Measurements from ENCODE around the gene RANBP17. TPM values are rescaled to one million over a fixed set of nuclear protein-coding genes. Genes with fewer than 3 reads are reported as not detected.

Gene RANBP17
- total RNA-seq, 4 donors from 2014 or later, result 10.2 to 13.8 (median 10.9) TPM

DNA sequence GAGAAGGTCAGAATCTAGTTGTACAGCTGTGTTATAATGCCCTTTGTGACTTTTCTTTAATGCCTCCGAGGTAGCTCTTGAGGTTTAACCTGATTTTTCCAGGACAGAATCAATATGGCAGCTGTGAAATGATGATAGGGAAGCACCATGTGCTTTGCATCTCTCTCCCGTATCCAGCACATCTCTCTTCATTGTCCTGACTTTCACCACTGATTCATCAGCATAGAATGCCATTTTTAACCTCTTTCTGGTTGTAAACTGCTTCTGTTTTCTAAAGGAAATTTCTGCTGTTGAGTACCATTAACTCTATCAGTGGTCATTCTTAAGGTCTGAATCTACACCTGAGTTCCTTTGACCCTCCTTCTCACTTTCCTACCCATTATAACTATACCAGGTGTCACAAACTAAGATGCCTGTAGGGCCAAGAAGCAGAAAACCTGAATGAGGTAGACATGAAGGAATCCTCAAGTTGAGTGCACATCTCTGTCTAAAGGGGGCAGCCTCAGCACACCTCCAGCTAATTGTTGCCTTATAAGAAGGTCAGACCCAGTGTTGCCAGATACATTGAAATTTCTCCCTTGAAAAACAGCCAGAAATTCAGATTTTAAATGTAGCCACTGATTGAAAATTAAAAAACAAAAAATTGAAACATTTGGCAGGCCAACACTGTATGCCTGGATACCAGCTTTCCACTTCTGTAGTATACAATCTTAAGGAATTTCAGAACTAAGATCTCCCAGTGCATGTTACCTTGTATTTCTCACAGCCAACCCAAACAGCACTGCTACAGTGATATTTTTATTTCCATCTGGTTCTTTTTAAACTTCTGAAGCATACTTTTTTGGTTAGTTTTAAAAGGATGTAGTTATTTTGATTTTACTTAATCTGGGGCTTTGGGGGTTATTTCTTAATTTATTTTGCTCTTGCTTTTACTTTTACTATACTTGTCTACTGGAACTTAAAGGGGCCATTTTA, 411.5 kb downstream of the RANBP17 start:
- Histone ChIP-seq H3K4me3 (no peak overlapping the region), H3K27ac (no peak overlapping the region), H3K27me3 (no peaks in the 10 kb centered on the region), H3K9me3 (no peaks in the 10 kb centered on the region), H3K4me1 (no peaks in the 10 kb centered on the region), H3K36me3 (no peaks in the 10 kb centered on the region)
- in situ Hi-C loops (cut with MboI; ENCODE audit: low pct_ligation_motif_present in 1 of 4, low pct_unique_long_range_greater_than_20kb in 1 of 4, low sequenced_read_pairs in 3 of 4), result no loop called here
- TF ChIP-seq, protein P1, sequence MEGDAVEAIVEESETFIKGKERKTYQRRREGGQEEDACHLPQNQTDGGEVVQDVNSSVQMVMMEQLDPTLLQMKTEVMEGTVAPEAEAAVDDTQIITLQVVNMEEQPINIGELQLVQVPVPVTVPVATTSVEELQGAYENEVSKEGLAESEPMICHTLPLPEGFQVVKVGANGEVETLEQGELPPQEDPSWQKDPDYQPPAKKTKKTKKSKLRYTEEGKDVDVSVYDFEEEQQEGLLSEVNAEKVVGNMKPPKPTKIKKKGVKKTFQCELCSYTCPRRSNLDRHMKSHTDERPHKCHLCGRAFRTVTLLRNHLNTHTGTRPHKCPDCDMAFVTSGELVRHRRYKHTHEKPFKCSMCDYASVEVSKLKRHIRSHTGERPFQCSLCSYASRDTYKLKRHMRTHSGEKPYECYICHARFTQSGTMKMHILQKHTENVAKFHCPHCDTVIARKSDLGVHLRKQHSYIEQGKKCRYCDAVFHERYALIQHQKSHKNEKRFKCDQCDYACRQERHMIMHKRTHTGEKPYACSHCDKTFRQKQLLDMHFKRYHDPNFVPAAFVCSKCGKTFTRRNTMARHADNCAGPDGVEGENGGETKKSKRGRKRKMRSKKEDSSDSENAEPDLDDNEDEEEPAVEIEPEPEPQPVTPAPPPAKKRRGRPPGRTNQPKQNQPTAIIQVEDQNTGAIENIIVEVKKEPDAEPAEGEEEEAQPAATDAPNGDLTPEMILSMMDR (IDR thresholded peaks at IDR 0.05), result peak in 1 of 5 experiments; percentile 6
- no peak for TF ChIP-seq EP300 (IDR thresholded peaks at IDR 0.05; ENCODE audit: low read depth)
- intact Hi-C loops (cut with DNase I; ENCODE audit: low total_unique reads), result no loop called here
- no peak for DNase-seq
- WGBS, 2 donors (ENCODE audit: low coverage in 1 of 2), result 69 to 78% methylated on average over 1 to 2 of the region's 2 CpGs

DNA sequence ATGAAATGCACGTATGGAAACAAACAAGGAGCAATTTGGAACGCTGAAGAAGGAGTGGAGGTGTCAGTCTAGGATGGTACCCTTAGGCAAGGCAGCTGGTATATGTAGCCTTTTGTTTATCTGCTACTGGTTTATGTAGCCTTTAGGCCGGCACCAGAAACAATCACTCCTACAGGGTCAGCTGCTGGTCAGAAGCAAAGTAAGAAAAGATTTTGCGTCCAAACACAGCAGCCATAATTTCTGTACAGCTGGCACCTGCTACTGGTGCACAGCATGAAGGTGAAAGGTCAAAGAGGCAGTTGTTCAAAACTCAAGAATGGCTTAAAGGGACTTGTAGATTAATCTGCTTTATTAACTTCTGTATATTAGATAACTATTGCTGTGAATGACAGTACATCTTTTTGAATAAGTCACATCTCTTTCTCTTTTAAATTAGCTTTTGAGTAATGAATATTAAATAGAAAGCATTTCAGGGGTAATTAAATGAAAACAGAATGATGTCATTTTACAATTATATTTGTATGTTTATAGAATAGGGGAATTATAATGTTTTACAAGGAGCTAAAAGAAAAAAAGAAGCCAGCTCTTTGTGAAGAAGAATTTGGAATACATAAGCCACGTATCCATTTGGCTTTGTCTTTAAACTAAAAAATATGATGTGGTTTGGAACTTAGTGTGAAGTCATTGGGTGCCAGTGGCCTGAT, 414.2 kb downstream of the RANBP17 start:
- Histone ChIP-seq H3K36me3 (no peaks in the 10 kb centered on the region), H3K27ac (no peak overlapping the region), H3K27me3 (no peaks in the 10 kb centered on the region), H3K4me3 (no peak overlapping the region), H3K4me1 (no peaks in the 10 kb centered on the region), H3K9me3 (no peaks in the 10 kb centered on the region)
- in situ Hi-C loops (cut with MboI; ENCODE audit: low pct_ligation_motif_present in 1 of 4, low pct_unique_long_range_greater_than_20kb in 1 of 4, low sequenced_read_pairs in 3 of 4), result no loop called here
- TF ChIP-seq POLR2AphosphoS5 (IDR thresholded peaks at IDR 0.05) (no peak), EP300 (IDR thresholded peaks at IDR 0.05; ENCODE audit: low read depth) (no peak), POLR2A (IDR thresholded peaks at IDR 0.05) (no peak)
- TF ChIP-seq, protein P1 (IDR thresholded peaks at IDR 0.05), result no peak
- intact Hi-C loops (cut with DNase I; ENCODE audit: low total_unique reads), result no loop called here
- 71 to 73% methylated on average over 3 to 5 of the region's 5 CpGs for WGBS, 2 donors (ENCODE audit: low coverage in 1 of 2)
- no peak for DNase-seq

DNA sequence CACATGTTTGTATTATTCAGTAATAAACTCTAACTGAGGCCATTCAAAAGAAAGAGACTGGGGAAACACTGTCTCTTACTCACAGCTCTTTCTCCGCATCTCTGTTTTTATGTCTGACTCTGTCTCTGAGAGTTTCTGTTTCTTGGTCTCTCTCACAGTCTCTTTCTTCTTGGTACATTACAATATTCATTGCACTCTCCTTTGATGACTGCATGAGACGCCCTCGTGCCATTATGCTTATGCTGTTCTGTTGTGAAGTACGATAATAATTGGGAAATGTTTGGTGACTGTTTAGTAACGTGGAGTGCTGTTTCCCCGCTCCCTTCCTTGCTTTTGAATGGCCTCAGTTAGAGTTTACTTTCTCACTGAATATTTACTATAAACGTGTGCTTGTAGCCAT, 421.9 kb downstream of the RANBP17 start:
- H3K4me1 ChIP-seq, result no peaks in the 10 kb centered on the region
- H3K36me3 ChIP-seq, result no peaks in the 10 kb centered on the region
- no peaks in the 10 kb centered on the region for H3K9me3 ChIP-seq
- intact Hi-C loops (cut with DNase I; ENCODE audit: low total_unique reads) (no loop called here), in situ Hi-C loops (cut with MboI; ENCODE audit: low pct_ligation_motif_present in 1 of 4, low pct_unique_long_range_greater_than_20kb in 1 of 4, low sequenced_read_pairs in 3 of 4) (no loop called here)
- no peak overlapping the region for H3K4me3 ChIP-seq
- 89 to 90% methylated on average over 7 of the region's 7 CpGs for WGBS, 2 donors (ENCODE audit: low coverage in 1 of 2)
- no peak for DNase-seq
- no peaks in the 10 kb centered on the region for H3K27me3 ChIP-seq
- TF ChIP-seq POLR2AphosphoS5 (IDR thresholded peaks at IDR 0.05), result no peak
- TF ChIP-seq, protein P1 (IDR thresholded peaks at IDR 0.05), result no peak
- TF ChIP-seq POLR2A (IDR thresholded peaks at IDR 0.05), result no peak
- no peak for TF ChIP-seq EP300 (IDR thresholded peaks at IDR 0.05; ENCODE audit: low read depth)
- no peak overlapping the region for H3K27ac ChIP-seq

DNA sequence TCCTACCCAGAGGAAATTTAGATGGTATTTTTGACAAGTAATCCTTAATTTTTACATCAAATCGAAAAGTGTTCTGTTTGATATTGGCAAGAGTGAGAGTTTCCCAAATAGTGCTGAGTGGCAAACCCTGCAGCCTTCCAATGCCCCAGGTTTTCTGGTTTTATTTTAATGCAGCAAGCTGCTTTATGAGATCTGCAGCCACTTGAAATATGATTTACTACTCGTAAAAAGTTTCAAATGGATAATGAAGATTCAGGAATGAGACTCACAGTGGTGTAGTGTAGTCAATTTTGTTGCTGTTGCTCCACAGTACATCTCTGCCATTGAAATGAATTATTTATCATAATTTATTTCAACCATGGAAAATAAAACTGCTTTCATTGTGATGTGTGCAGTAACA, 423.6 kb downstream of the RANBP17 start:
- Histone ChIP-seq H3K36me3 (no peaks in the 10 kb centered on the region), H3K27ac (no peak overlapping the region), H3K4me1 (no peaks in the 10 kb centered on the region), H3K4me3 (no peak overlapping the region), H3K9me3 (no peaks in the 10 kb centered on the region), H3K27me3 (no peaks in the 10 kb centered on the region)
- TF ChIP-seq EP300 (IDR thresholded peaks at IDR 0.05; ENCODE audit: low read depth), result no peak
- TF ChIP-seq POLR2AphosphoS5 (IDR thresholded peaks at IDR 0.05), result no peak
- in situ Hi-C loops (cut with MboI; ENCODE audit: low pct_ligation_motif_present in 1 of 4, low pct_unique_long_range_greater_than_20kb in 1 of 4, low sequenced_read_pairs in 3 of 4) (no loop called here), intact Hi-C loops (cut with DNase I; ENCODE audit: low total_unique reads) (no loop called here)
- WGBS, 2 donors (ENCODE audit: low coverage in 1 of 2), result 62 to 79% methylated on average over 2 of the region's 2 CpGs
- no peak for DNase-seq
